GM18907 (cell line): ENCODE data around the gene ARHGEF28.

Experiments
- ATAC-seq: cut with Tn5 transposase; IDR thresholded peaks from one replicate; pipeline ENCODE4 v1.9.1; 2021; ENCODE audit warnings: mild to moderate bottlenecking, moderate library complexity; ENCODE audit not compliant: unreplicated experiment

Gene ARHGEF28

DNA sequence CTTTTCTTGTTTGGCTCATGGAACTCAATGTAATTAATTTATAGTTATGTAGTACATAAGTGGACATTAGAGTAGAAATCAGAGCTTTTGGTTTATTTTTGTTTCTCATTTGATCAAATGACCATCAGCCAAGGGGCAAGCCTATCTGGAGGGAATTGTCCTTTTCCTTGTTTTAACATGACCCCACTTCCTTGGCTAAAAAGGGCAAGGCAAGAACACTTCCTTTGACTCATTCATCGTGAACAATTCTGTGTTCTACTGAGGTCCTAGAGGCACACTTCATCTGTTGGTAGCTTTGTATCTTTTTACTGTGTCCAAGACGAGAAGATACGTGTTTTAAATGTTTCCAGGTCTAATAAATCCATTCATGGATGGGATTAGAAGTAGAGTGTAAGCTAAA lies 148.9 kb downstream of the ARHGEF28 start:
- no peak for ATAC-seq

DNA sequence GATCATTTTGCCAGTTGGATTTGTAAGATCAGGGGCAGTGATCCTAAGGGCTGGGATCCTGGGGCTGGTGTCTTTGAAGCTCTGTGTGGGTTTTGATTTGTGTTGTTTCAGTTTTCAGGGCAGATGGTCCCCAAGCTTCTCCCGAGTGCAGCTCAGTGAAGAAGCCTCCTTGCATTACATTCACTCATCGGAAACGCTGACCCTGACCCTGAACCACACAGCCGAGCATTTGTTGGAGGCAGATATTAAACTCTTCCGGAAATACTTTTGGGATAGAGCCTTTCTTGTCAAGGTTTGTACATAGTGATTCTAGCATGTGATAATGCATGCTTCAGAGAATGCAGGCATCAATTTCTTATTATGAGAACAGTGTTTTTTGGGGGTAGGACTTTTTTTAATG lies 150.4 kb downstream of the ARHGEF28 start:
- no peak for ATAC-seq

DNA sequence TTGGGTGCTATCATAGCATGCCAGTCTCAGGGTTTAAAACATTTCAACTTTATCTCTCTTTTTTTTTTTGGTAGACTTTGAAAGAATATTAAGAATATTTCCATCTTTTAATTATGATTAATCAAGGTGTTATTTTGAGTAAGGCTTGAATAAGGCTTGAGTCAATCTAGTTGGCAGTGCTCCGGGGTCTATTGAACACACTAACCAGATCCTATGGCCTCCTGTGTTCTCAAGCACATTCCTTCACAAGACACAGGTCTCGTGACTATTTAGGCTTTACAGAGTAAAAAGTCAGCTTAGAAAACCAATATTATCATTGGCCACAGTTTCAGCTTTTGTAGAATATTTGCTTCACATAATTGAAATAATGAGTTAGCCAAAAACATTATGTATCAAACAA lies 151.2 kb downstream of the ARHGEF28 start:
- ATAC-seq, result no peak

DNA sequence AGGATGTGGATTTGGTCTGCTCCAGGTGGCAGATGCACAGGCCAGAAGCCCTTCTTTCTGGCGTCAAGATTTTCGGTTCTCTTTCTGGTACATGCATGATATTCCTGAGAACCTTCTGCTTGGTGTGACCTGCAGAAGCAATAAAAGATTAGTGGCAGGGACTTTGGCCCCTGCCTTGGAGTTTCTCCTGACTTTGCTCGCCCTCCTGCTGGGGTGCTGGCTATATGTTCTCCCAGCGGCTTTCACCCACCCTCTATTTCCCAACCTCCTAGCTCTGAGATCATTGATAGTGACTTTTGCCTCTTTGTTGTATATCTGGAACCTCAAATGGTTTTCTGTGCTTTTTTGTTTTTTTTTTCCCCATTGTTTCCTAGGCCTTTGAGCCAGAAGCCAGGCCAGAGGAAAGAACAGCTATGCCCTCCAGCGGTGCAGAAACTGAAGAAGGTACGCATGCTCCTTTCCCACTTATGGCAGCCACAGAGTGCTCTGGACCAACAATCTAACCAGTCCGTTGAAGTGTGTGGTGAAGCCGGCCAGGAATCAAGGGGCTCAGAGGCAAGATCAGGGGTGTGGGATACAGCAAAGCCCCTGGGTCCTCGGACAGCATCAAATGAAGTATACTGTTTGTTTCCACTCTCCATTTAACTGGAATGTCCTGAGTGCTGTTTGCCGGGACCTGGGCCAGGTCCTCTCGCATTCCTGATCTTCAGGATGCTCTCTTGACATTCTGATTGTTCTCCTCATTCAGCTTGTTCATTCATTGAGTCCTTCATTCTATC lies 154.5 kb downstream of the ARHGEF28 start:
- no peak for ATAC-seq

DNA sequence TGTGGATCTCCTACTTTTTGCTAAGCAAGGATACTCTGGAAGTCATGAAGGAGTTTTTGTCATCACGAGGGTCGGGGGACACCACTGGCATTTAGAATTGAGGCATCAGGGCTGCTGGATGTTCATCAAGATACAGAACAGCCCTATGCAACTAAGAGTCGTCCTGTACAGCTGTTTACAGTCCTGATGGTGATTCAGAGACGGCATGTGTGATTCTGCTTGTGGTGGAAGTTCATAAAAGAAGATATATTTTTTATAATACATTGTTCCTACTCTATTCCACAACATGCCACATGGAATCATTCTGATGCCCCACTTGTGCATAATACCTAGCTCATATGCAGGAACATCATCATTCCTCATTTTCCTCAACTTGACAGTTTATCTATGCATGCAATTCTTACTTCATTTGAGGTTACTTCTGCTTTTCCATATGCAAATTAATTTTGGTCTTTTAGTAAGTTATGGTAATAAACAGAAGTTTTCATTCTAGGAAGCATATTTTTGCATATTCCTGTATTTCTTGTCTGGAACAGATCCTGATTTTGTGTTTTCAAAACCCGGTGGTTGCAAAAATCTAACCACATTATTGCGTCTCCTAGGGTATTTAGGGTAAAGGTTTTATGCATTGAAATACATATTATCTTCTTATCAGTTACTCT lies 155.2 kb downstream of the ARHGEF28 start:
- ATAC-seq, result no peak

DNA sequence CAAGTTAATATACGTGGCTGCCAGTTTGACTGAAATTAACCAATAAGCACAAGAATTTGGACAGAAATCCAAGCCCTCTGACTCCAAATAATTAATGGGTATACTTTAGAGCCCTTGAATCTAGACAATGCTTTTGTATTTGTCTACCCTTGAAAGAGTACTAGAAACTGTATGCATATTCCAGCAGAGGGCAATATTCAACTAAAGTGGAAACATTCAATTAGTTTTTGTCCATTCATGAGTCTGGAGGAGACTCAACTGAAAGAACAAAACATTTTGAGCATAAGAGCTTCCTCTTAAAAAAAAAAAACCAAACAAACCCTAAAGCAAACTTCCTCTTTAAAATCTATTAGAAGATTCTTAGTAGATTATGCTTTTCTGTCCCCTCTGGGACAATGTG lies 157.8 kb downstream of the ARHGEF28 start:
- no peak for ATAC-seq

DNA sequence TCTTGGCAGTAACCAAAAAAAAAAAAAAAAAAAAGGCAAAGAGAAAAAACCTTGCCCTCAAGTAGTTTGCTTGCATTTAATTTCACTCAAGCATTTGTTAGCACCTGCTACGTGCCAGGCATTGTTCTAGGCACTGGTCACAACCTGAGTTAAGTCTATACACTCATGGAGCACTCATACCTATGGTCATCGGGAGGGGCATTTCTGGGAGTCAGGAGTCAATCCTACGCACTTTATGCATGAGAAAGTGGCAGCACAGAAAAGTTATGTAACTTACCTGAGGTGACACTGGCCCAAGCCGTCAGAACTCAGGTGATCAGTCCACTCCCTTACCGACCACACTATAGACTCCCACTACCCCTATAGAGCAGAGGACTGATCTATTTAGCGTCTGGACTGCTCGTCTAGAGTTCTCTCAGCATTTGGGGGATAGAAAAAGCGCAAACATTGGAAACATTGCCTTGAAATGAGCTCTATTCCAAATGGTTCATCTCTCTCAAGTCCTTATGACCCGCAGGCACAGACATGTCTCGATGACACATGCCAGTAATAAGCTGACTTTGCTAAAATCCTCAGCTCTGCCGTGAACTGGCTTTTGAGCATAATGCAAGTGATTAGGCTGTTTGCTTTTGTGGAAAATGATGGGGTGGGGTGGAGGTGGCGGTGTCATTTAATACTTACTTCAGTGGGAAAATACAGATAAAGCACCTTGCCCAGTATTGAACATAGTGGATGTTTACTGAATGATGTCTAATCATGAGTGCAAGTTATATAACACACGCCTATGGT lies 160.2 kb downstream of the ARHGEF28 start:
- no peak for ATAC-seq

DNA sequence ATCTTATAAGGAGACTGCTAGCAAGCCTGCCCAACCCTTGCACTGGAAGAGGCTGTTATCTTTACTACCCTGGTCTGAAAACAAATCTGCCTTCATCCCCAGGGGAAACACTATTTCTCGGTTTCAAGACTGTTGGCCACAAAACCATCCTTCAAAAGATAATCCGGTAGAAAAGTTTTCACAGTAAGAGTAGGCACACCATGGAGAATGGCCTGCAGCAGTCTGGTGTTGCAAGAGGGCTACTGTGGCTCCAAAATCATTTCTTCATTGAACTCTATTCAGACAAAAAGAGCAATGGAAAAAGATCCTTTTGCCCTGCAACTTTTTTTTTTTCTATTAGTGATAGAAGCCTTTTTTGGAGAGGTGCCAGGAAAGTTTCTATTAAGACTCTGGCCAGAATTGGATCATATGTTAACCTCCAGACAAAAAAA lies 163.9 kb downstream of the ARHGEF28 start:
- no peak for ATAC-seq

DNA sequence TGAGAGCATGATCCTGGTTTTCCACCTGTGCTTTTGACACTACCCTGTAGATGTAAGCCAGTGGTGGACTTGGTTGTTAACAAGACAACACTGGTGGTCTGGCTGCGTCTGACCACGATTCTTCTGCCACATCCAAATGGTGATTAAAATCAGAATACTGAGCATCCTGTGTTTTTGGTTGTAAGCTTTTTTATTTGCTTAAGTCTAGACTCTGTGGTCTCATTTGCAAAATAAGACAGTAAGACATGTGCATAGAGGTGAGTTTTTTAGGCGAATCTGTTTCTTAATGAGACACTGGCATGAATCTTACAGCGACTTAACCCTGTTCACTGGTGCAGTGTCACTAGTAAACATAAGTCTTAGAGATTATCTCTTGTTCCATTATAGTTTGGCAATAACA lies 165.4 kb downstream of the ARHGEF28 start:
- ATAC-seq, result no peak

DNA sequence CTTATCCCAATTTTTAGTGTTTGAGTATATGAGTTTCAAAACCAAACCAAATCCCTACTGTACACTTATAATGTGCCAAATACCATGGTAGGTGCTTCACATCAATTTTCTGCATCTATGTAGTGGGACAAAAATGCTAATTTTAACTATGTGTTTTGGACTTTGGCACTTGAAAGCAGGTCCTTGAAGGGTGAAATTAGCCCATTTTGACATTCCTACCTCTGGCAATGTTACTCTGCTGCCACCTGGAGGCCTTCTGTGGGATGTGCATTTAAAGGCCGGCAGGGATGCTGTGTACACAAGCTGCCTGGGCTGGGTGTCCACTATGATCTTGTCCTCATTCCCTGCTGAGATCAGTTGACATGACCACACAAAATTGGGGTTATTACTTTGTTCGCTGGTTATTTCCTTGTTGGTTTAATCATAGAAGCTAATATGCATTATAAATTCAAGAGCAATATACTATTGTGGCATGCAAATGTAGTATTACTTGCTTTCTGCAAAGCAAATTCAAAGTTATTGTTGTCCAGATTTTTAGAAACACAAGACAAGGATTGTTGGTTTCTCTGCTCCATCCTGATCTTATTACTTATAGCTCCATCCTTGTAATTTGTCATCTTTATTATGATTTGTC lies 166.8 kb downstream of the ARHGEF28 start:
- ATAC-seq, result peak; percentile 64

DNA sequence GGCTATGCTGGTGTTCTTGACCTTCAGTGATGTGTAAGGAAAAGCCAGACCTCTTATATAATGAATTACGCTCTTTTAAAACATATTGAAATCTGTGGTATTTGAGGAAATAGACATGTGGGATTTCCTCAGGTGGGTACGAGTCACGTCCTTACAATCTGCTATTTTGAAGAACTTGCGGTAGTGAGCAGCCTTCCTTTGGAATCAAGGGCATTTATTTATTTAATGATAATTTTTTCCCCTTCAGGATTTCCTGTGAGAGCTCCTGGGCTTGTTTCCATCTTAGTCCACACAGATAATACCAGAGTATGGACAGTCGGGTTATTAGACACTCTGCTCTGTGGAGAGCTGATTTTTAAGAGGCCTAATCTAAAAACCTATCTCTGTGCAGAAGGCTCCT lies 167.9 kb downstream of the ARHGEF28 start:
- ATAC-seq, result no peak

DNA sequence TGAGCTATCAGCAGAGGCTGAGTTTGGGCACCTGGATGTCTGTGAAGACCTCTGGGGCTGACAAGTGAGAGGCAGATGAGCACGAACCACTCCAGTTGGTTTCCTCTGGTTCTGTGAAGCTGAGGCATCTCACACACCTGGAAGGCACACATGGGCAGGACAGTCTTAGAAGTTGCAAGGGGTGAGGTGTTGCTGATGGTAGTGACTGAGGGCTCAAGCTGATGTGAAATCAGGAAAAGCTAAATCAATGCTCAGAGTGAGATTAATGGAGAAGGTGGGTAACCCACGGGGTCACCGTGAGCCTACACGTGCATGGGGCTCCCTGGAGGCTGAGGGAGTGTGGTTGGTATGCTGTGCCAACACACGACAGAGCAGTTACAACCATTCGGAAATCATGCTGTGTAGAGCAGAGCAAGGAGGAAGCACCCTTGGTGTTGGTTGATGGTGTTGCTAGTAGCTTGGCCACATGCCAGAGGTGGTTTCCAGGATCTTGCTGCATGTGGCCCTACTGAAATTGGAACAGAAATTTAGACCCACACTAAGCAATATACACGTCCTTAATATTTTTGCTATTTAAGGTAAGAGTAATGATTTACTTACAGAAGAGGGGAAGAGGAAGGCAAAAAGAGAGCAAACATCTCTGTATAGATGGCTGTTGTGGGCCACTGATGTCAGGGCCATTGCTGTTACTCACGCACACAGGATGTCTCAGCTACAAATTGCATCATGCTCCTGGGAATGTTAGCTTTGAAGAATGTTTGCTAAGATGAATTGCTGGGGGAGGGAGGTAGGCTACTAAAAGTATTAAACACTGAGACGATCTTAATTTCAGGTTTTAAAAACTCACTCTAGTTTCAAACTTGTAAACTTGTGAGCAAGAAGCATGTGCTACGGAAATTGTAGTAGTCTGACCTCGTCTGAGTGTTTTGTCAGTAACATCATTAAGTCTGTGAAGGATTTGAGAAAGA lies 170.5 kb downstream of the ARHGEF28 start:
- peak; percentile 76 for ATAC-seq

DNA sequence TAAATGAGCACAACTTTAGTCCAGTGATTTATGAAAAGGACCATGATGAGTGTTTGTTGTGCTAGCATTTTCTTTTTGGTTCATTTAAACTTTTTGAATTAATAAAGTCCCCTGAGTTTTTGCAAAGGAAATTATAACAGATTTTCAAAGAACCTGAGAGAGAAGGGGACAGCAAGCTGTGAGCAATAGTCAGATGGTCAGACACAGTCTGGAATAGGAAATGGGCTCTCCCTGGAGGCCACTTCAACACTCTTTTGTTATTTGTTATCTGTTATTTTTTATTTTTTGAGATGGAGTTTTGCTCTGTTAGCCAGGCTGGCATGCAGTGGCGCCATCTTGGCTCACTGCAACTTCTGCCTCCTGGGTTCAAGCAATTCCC lies 171.1 kb downstream of the ARHGEF28 start:
- no peak for ATAC-seq

DNA sequence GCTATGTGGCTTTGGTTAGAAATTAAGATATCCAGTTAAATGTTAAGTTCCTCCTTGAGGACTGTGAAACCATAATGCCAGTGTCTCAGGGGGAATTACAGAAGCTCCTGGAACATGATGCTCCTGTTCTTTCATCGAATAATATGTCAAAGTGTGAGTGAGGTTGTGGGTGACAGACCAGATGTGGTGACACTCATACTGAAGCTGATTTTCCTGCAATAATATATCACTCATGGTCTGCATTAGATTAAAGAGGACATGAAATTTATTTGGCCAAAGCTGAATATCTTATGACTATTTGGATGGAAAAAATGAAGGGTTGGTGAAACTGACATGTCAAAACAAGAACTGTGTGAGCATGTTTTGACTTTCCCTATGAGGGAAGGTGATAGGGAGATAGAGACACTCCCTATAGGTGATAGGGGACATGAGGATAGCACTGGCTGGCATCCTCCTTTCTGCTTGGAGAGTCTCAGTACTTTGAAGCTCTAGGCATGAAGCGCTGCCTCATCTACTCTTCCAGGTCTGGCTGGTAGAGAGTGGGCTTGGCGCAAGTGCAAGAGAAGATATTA lies 173.5 kb downstream of the ARHGEF28 start:
- ATAC-seq, result no peak

DNA sequence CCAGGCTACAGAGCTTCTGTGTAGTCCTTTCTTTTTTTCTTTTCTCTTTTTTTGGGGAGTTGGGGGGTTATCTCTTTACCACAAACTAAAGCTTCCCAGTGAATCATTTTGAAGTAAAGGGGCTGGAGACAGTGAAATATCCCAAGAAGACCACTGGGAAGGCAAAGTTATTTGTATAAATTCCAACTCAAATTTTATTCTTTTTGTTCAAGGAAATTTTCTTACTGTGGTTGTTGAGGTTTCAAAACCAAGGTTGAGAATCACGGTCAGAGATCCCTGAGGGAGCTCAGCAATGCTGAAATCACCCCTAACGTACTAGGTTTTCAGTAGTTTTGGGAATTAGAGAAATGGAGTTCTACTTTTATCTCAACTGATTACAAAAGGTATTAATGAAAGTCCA lies 175.7 kb downstream of the ARHGEF28 start:
- ATAC-seq, result no peak

DNA sequence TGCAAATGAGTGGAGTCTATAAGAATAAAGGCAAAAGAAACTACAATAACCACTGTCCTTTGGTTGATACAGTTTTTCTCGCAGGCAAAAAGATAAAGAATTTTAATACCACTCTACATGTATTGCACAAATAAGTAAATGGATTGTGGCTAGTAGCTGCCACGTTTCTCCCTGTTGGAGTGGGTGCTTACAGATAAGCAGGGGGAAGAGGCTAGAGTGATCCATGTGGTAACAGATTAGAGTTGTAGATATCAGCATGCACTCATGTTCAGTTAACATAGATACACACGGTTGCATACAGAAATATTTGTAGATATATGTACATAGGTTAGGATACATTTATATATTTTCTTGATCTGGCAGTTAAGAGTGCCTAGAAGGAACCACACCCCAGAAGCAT lies 179.5 kb downstream of the ARHGEF28 start:
- ATAC-seq, result no peak

DNA sequence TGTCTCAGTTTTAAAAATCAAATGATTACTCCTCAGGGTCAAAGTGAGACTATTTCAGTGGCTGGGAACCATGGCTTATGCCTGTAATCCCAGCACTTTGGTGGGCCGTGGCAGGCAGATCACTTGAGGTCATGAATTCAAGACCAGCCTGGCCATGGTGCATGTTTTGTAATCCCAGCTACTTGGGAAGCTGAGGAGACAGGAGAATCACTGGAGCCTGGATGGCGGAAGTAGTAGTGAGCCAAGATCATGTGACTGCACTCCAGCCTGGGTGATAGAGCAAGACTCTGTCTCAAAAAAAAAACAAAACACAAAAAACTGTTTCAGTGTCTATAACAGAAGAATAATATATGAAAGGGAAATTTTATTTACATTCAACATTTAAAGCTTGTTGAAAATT lies 182.9 kb downstream of the ARHGEF28 start:
- no peak for ATAC-seq

DNA sequence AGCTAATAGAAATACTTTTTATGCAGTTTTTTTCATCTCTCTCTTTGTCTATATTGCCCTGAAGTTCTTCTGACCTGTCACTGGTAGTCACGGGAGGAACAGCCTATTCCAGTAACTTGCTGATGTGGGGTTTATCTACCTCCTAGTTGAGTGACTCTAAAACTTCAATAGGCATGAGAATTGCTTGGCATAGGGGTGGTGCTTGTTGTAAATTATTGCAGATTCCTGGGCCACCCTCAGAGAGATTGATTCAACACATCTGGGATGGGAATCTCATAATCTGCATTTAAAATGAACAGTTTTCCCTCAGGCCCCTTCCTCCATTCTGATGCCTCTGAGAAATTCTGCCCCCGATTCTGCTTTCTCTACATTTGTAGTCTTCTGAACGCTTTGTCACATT lies 184.4 kb downstream of the ARHGEF28 start:
- no peak for ATAC-seq

DNA sequence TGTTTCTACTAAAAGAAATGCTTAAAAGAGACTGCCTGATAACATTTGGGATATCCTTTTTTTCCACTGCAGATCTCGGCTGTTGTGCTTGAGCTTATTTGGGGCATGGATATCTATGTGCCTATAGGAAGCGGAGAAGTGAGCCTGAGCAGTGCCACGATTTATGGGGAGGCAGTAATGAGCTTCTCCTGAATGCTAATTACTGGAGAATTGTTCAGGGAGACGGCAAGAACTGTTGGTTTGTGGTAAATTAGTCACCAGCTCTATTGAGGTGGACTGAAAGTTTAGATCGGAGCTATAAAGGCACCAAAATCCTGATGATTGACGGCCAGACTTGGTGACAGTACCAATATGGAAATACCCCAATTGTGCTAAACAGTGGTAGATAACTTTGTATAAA lies 186.5 kb downstream of the ARHGEF28 start:
- ATAC-seq, result no peak
